NB4 (cell line): ENCODE results near the gene CXXC1.
"Not testable (repeated sequence)": the region's sequence is repeated elsewhere in the genome, so short reads cannot be mapped to it uniquely, and the experiment has no call there.

Experiments
- POLR2A ChIP-seq: IDR thresholded peaks from 2 replicates; pipeline ENCODE4 v1.6.1; 2011; ENCODE audit warnings: mild to moderate bottlenecking; ENCODE audit not compliant: insufficient read length; ENCODE audit errors: extremely low read depth
- TF ChIP-seq, protein P1 (sequence below): IDR thresholded peaks from one replicate; pipeline ENCODE4 v1.5.1; 2012; ENCODE audit warnings: low read depth, low read length

DNA sequence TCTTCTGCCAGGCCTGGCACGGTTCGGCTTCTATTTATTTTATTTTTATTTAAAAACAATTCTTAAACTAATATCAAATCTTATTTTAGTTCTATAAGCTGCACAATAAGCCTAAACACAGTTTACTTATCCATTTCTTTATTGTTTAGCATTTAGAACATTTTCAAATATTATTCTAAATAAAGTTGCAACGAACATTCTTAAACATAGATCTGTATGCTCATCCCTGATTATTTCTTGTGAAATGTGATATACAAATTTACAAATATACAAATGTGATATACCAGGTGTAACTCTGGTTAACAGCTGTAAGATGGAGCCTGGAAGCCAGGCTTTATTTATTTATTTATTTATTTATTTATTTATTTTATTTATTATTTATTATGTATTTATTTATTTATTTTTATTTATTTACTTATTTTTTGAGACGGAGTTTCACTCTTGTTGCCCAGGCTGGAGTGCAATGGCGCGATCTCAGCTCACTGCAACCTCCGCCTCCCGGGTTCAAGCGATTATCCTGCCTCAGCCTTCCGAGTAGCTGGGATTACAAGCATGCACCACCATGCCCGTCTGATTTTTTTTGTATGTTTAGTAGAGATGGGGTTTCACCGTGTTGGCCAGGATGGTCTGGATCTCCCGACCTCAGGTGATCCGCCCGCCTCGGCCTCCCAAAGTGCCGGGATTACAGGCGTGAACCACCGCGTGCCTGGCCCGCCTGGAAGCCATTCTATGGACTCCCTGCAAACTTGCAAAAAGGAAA lies 1.0 kb upstream of the CXXC1 start:
- TF ChIP-seq, protein P1, sequence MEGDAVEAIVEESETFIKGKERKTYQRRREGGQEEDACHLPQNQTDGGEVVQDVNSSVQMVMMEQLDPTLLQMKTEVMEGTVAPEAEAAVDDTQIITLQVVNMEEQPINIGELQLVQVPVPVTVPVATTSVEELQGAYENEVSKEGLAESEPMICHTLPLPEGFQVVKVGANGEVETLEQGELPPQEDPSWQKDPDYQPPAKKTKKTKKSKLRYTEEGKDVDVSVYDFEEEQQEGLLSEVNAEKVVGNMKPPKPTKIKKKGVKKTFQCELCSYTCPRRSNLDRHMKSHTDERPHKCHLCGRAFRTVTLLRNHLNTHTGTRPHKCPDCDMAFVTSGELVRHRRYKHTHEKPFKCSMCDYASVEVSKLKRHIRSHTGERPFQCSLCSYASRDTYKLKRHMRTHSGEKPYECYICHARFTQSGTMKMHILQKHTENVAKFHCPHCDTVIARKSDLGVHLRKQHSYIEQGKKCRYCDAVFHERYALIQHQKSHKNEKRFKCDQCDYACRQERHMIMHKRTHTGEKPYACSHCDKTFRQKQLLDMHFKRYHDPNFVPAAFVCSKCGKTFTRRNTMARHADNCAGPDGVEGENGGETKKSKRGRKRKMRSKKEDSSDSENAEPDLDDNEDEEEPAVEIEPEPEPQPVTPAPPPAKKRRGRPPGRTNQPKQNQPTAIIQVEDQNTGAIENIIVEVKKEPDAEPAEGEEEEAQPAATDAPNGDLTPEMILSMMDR: not testable (repeated sequence)
- not testable (repeated sequence) for TF ChIP-seq POLR2A
